IMR-90 (cell line): Measurements from ENCODE around the gene FANCG. TPM values are rescaled to one million over a fixed set of nuclear protein-coding genes. Genes with fewer than 3 reads are reported as not detected.

Experiments
- ATAC-seq: fragments of 200-7000 bp; cut with Tn5 transposase; 2 replicates; pipeline ENCODE4 v1.9.1; 2020; ENCODE audit warnings: low read depth, mild to moderate bottlenecking, moderate library complexity
- BruUV-seq: library from RNA; stranded (reverse); fragments of 400-500 nt; replicated peaks from 2 replicates; lab custom pipeline; 2021; lab: Mats Ljungman, UMichigan
- CTCF ChIA-PET: fragments of 300-600 bp; formaldehyde crosslinking; extraction: SDS; loops from one replicate; lab custom pipeline; 2021; ENCODE audit warnings: antibody characterized with exemption; lab: Yijun Ruan, JAX
- POLR2A ChIA-PET: fragments of 300-600 bp; sonication (Branson Sonifier 250); formaldehyde crosslinking; loops from one replicate; lab custom pipeline; 2022; ENCODE audit warnings: antibody characterized with exemption; ENCODE audit not compliant: unreplicated experiment; lab: Charles Lee
- DNase-seq: peaks from one replicate; pipeline ENCODE4 v3.0.0; 2013
- H2AFZ ChIP-seq: replicated peaks from 2 replicates; pipeline ENCODE3; 2013; ENCODE audit warnings: low read length, mild to moderate bottlenecking; ENCODE audit not compliant: poor library complexity
- H2AK5ac ChIP-seq: 2 replicates; pipeline ENCODE4 v1.6.1; 2013; ENCODE audit warnings: low read depth, low read length, inconsistent platforms
- H2AK9ac ChIP-seq: replicated peaks from 2 replicates; pipeline ENCODE3; 2013; ENCODE audit warnings: mild to moderate bottlenecking, low read depth, low read length, moderate library complexity; ENCODE audit not compliant: poor library complexity
- H2BK120ac ChIP-seq: 2 replicates; pipeline ENCODE4 v1.6.1; 2013; ENCODE audit warnings: low read depth, low read length, inconsistent platforms
- H2BK15ac ChIP-seq: 3 replicates; pipeline ENCODE4 v1.6.1; 2013; ENCODE audit warnings: low read depth, low read length, inconsistent platforms
- H2BK20ac ChIP-seq: 2 replicates; pipeline ENCODE4 v1.6.1; 2013; ENCODE audit warnings: low read depth, mild to moderate bottlenecking, inconsistent platforms, low read length, moderate library complexity
- H2BK5ac ChIP-seq: 2 replicates; pipeline ENCODE4 v1.6.1; 2013; ENCODE audit warnings: mild to moderate bottlenecking, low read depth, low read length, inconsistent platforms; ENCODE audit not compliant: poor library complexity, severe bottlenecking
- H3K14ac ChIP-seq: replicated peaks from 2 replicates; pipeline ENCODE4 v1.6.1; 2013; ENCODE audit warnings: low read depth, low read length, inconsistent platforms
- H3K18ac ChIP-seq: 2 replicates; pipeline ENCODE4 v1.6.1; 2013; ENCODE audit warnings: low read depth, low read length, control low read depth
- H3K23ac ChIP-seq: 2 replicates; pipeline ENCODE4 v1.6.1; 2013; ENCODE audit warnings: low read depth, low read length, inconsistent platforms
- H3K27ac ChIP-seq: 2 replicates; pipeline ENCODE4 v1.5.1; 2013; ENCODE audit warnings: mild to moderate bottlenecking, control low read depth, low read length; ENCODE audit not compliant: insufficient read depth
- H3K27me3 ChIP-seq: 2 replicates; pipeline ENCODE4 v1.6.1; 2013; ENCODE audit warnings: low read length; ENCODE audit not compliant: control insufficient read depth, insufficient read depth
- H3K36me3 ChIP-seq: 2 replicates; pipeline ENCODE4 v1.6.1; 2013; ENCODE audit warnings: low read length, mixed read lengths; ENCODE audit not compliant: control insufficient read depth, insufficient read depth
- H3K4ac ChIP-seq: 2 replicates; pipeline ENCODE4 v1.6.1; 2013; ENCODE audit warnings: low read depth, low read length, inconsistent platforms
- H3K4me1 ChIP-seq: 2 replicates; pipeline ENCODE4 v1.6.1; 2013; ENCODE audit warnings: low read length, mixed read lengths; ENCODE audit not compliant: control insufficient read depth, insufficient read depth
- H3K4me2 ChIP-seq: 2 replicates; pipeline ENCODE4 v1.6.1; 2013; ENCODE audit warnings: low read depth, mild to moderate bottlenecking, control low read depth, low read length, moderate library complexity
- H3K4me3 ChIP-seq: 2 replicates; pipeline ENCODE4 v1.5.1; 2013; ENCODE audit warnings: low read depth, mild to moderate bottlenecking, control low read depth, low read length, moderate library complexity; ENCODE audit not compliant: insufficient read depth
- H3K56ac ChIP-seq: 2 replicates; pipeline ENCODE4 v1.6.1; 2013; ENCODE audit warnings: low read length, inconsistent platforms; ENCODE audit not compliant: insufficient read depth; ENCODE audit errors: extremely low read depth
- H3K79me1 ChIP-seq, 2 experiments: 2 replicates each; pipeline ENCODE4 v1.6.1; 2013; ENCODE audit warnings: low read length in 2 of 2, inconsistent platforms in 1 of 2, low read depth in 1 of 2
- H3K9ac ChIP-seq: 2 replicates; pipeline ENCODE4 v1.6.1; 2013; ENCODE audit warnings: low read depth, low read length, control low read depth
- H3K9me1 ChIP-seq: 2 replicates; pipeline ENCODE4 v1.6.1; 2013; ENCODE audit warnings: low read length, inconsistent platforms; ENCODE audit not compliant: insufficient read depth
- H3K9me3 ChIP-seq: 2 replicates; pipeline ENCODE4 v1.6.1; 2013; ENCODE audit warnings: low read length; ENCODE audit not compliant: control insufficient read depth, insufficient read depth
- H4K20me1 ChIP-seq: 2 replicates; pipeline ENCODE4 v1.6.1; 2013; ENCODE audit warnings: low read length, inconsistent platforms; ENCODE audit not compliant: insufficient read depth
- H4K5ac ChIP-seq: 2 replicates; pipeline ENCODE4 v1.6.1; 2013; ENCODE audit warnings: mild to moderate bottlenecking, low read depth, low read length, control low read depth
- H4K8ac ChIP-seq, 2 experiments: 2 replicates each; pipeline ENCODE4 v1.6.1; 2013; ENCODE audit warnings: low read depth in 2 of 2, low read length in 2 of 2, control low read depth in 1 of 2, inconsistent platforms in 1 of 2
- H4K91ac ChIP-seq: 2 replicates; pipeline ENCODE4 v1.6.1; 2013; ENCODE audit warnings: low read depth, low read length, inconsistent platforms; ENCODE audit not compliant: insufficient read depth
- POLR2A ChIP-seq: IDR thresholded peaks from 2 replicates; pipeline ENCODE4 v1.6.1; 2012; ENCODE audit warnings: mild to moderate bottlenecking, low read depth, low read length
- WGBS, 2 experiments: methylation state at CpG; one replicate each; pipeline versions ENCODE4 v1.1.5 to v1.1.7; 2013; ENCODE audit warnings: missing lambda C conversion rate in 2 of 2; ENCODE audit not compliant: insufficient read length in 1 of 2; ENCODE audit errors: extremely low coverage in 2 of 2; 5-methylcytosine and 5-hydroxymethylcytosine counted together
- dilution Hi-C: fragments of 300-500 bp; cut with HindIII; formaldehyde crosslinking; loops from one replicate; pipeline ENCODE4 v1.14.3; 2018; ENCODE audit warnings: low sequenced_read_pairs; ENCODE audit not compliant: unreplicated experiment
- in situ Hi-C: fragments of 300-500 bp; cut with MboI; formaldehyde crosslinking; loops from 3 replicates; pipeline ENCODE4 v1.14.3; 2019; ENCODE audit warnings: low sequenced_read_pairs, inconsistent platforms, mixed read lengths
- intact Hi-C: fragments of 100-400 bp; cut with micrococcal nuclease; formaldehyde crosslinking; loops from 2 replicates; pipeline ENCODE4 v1.10.0; 2022
- polyA plus RNA-seq, 3 experiments: library from polyadenylated mRNA; depleted of rRNA; stranded (reverse); fragments of >200 nt; gene quantifications; 2 replicates each; pipeline ENCODE4 v1.2.3, GENCODE V29; 2012; ENCODE audit warnings: low replicate concordance in 1 of 3
- total RNA-seq: library from RNA; depleted of rRNA; stranded (reverse); fragments of >200 nt; gene quantifications from 2 replicates; pipeline ENCODE4 v1.2.3, GENCODE V29; 2012

FANCG gene
- total and polyA plus RNA-seq, 2 of the 4 experiments (the other 2 are of a cell fraction): 16.1 to 19.3 TPM

DNA sequence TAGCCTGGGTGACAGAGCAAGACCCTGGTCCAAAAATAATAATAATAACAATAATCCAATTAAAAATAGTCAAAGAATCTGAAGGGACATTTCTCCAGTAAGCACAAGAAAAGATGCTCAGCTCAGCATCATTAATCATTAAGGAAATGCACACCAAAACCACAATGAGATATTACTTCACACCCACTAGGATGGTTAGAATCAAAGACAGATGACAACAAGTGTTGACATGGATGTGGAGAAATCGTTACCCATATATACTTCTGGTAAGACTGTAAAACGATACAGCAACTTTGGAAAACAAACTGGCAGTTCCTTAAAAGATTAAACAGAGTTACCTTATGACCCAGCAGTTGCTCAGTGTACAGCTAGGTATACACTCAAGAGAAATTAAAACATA, 5.3 kb upstream of the FANCG start:
- Histone ChIP-seq H4K91ac (no peak overlapping the region), H3K4ac (no peak overlapping the region), H2BK5ac (no peak overlapping the region), H4K8ac (no peak overlapping the region), H3K27me3 (no peaks in the 10 kb centered on the region), H2AK9ac (no peak overlapping the region), H2BK15ac (no peak overlapping the region), H3K9me1 (no peaks in the 10 kb centered on the region), H2BK20ac (no peak overlapping the region), H3K9ac (no peak overlapping the region), H3K56ac (no peak overlapping the region), H3K27ac (no peak overlapping the region), H3K23ac (no peak overlapping the region), H3K9me3 (no peaks in the 10 kb centered on the region), H4K20me1 (no peaks in the 10 kb centered on the region), H3K4me1 (no peaks in the 10 kb centered on the region), H4K5ac (no peak overlapping the region), H3K4me2 (no peak overlapping the region), H3K36me3 (peaks cover 21% of the 10 kb centered on the region), H2AFZ (no peak overlapping the region), H2BK120ac (no peak overlapping the region), H3K4me3 (no peak overlapping the region), H3K14ac (no peak overlapping the region), H2AK5ac (no peak overlapping the region), H3K79me1 (no peaks in the 10 kb centered on the region; a peak in 1 of 4 replicates), H3K18ac (no peak overlapping the region)
- DNase-seq (no peak), ATAC-seq (no peak)
- in situ Hi-C loops (no loop called here), intact Hi-C loops (no loop called here), dilution Hi-C loops (no loop called here)
- no TSS peak for BruUV-seq
- 80% methylated on average over 1 of the region's 2 CpGs; no CpG with 5 or more reads in 1 of the 2 experiments for WGBS, 2 experiments
- ChIA-PET CTCF (interaction anchor here (0.9 kb wide), 1 partner anchor 11 kb away, joined by 3 read pairs; the partner anchor contains the start of gene PIGO), POLR2A (no interaction called here)
- no peak for TF ChIP-seq POLR2A
